Stomach (tissue), 9 donors: ENCODE results near the gene ATXN2. TPM values are rescaled to one million over a fixed set of nuclear protein-coding genes. Genes with fewer than 3 reads are reported as not detected.

ENCODE experiments used
- DNase-seq, 2 donors: peaks; one replicate each; pipeline versions ENCODE4 v3.0.0 to v3.0.0-alpha.2; 2013 to 2019
- H3K27ac ChIP-seq, 5 donors: fragments of 200-600 bp in 4 of 5; sonication (generic) in 4 of 5; one replicate each; pipeline ENCODE4 v1.5.1; 2013 to 2019; ENCODE audit warnings: mild to moderate bottlenecking in 1 of 5, moderate library complexity in 1 of 5
- H3K27me3 ChIP-seq, 3 donors: fragments of 200-600 bp; sonication (generic); one replicate each; pipeline ENCODE4 v1.5.1; 2017 to 2019; ENCODE audit warnings: mixed run types in 1 of 3
- H3K36me3 ChIP-seq, 4 donors: fragments of 200-600 bp; sonication (generic); 1 replicate in 3 of 4; 2 replicates in 1 of 4; pipeline ENCODE4 v1.5.1; 2016 to 2019
- H3K4me1 ChIP-seq, 4 donors: fragments of 200-600 bp; sonication (generic); one replicate each; pipeline ENCODE4 v1.5.1; 2016 to 2019
- H3K4me3 ChIP-seq, 4 donors: fragments of 200-600 bp; sonication (generic) in 3 of 4; one replicate each; pipeline ENCODE4 v1.5.1; 2016 to 2019; ENCODE audit warnings: mild to moderate bottlenecking in 1 of 4
- H3K9me3 ChIP-seq, 4 donors: fragments of 200-600 bp; sonication (generic); one replicate each; pipeline ENCODE4 v1.5.1; 2016 to 2019
- EP300 ChIP-seq: sonication (generic); formaldehyde crosslinking; IDR thresholded peaks from one replicate; pipeline ENCODE4 v1.6.1; 2017; ENCODE audit warnings: antibody characterized with exemption
- POLR2A ChIP-seq, 4 donors: fragments of 450-650 bp; IDR thresholded peaks; one replicate each; pipeline ENCODE4 v1.6.1; 2016; ENCODE audit warnings: antibody characterized with exemption in 4 of 4, control low read depth in 2 of 4, mild to moderate bottlenecking in 1 of 4, moderate library complexity in 1 of 4
- POLR2AphosphoS5 ChIP-seq, 3 donors: sonication (generic); formaldehyde crosslinking; IDR thresholded peaks; one replicate each; pipeline ENCODE4 v1.6.1; 2016; ENCODE audit warnings: antibody characterized with exemption in 3 of 3
- WGBS, 5 donors: extraction: QIAGEN DNeasy Blood & Tissue Kit in 3 of 5; methylation state at CpG; one replicate each; pipeline versions ENCODE4 v1.1.5 to v1.1.7; 2013 to 2018; 5-methylcytosine and 5-hydroxymethylcytosine counted together
- intact Hi-C: fragments of 100-400 bp; cut with DNase I; formaldehyde crosslinking; loops from one replicate; pipeline ENCODE4 v1.15.1; 2023; ENCODE audit warnings: low total_unique reads
- polyA plus RNA-seq, 3 donors: library from polyadenylated mRNA; stranded (reverse); fragments of 200-250 nt; gene quantifications; one replicate each; pipeline ENCODE4 v1.2.3, GENCODE V29; 2013
- total RNA-seq, 5 donors: library from RNA; depleted of rRNA; stranded (reverse); fragments of >200 nt; gene quantifications; one replicate each; pipeline versions ENCODE4 v1.1.0 to v1.2.3, GENCODE V29; 2014 to 2016
- TF ChIP-seq, protein P1 (sequence below), 7 experiments: fragments of 450-650 bp in 4 of 7; fragments of 200-600 bp in 3 of 7; sonication (generic) in 3 of 7; IDR thresholded peaks; one replicate each; pipeline ENCODE4 v1.5.1; 2016 to 2019; ENCODE audit warnings: antibody characterized with exemption in 7 of 7, control low read depth in 2 of 7, mild to moderate bottlenecking in 1 of 7
- donor health status: healthy with polysubstance abuse.
- donor health status: Bipolar disorder and iron deficiency.
- donor health status: healthy.

The ATXN2 gene
- total and polyA plus RNA-seq, 8 donors: 11.1 to 131 (median 61.2) TPM

DNA sequence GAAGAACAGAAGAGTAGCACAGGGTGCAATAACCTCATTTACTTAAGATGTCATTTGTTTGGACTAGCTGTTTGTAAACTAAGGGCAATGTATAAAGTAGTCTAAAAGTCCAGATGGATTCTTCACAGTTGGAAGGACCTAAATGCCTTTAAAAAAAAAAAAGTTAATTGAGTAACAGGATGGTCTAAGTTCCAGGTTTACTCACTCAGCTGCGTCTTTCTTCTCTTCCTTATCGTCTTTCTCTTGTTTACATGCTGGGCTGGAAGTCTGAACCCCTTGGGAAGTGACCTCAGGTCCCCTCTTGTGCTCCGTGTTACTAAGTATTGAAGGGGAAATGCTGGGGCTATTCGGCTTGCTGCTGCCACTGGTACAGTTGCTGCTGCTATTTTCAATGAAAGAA, 110.8 kb downstream of the ATXN2 start:
- peak in 1 of 3 donors; percentile 19 for TF ChIP-seq POLR2AphosphoS5 (IDR thresholded peaks at IDR 0.05)
- TF ChIP-seq, protein P1, sequence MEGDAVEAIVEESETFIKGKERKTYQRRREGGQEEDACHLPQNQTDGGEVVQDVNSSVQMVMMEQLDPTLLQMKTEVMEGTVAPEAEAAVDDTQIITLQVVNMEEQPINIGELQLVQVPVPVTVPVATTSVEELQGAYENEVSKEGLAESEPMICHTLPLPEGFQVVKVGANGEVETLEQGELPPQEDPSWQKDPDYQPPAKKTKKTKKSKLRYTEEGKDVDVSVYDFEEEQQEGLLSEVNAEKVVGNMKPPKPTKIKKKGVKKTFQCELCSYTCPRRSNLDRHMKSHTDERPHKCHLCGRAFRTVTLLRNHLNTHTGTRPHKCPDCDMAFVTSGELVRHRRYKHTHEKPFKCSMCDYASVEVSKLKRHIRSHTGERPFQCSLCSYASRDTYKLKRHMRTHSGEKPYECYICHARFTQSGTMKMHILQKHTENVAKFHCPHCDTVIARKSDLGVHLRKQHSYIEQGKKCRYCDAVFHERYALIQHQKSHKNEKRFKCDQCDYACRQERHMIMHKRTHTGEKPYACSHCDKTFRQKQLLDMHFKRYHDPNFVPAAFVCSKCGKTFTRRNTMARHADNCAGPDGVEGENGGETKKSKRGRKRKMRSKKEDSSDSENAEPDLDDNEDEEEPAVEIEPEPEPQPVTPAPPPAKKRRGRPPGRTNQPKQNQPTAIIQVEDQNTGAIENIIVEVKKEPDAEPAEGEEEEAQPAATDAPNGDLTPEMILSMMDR (IDR thresholded peaks at IDR 0.05): no peak
- no peak for TF ChIP-seq EP300
- no peak for TF ChIP-seq POLR2A (IDR thresholded peaks at IDR 0.05)
- Histone ChIP-seq H3K4me3 (no peak overlapping the region), H3K27ac (no peak overlapping the region), H3K27me3 (no peaks in the 10 kb centered on the region), H3K4me1 (peaks cover 4 to 13% (median 5%) of the 10 kb centered on the region in 4 donors), H3K36me3 (peaks cover 55 to 98% (median 94%) of the 10 kb centered on the region in 4 donors), H3K9me3 (no peaks in the 10 kb centered on the region)
- 16 to 50% (median 21%) methylated on average over 4 of the region's 4 CpGs for WGBS, 5 donors
- intact Hi-C loops: no loop called here
- DNase-seq: peak in 1 of 2 donors; percentile 14

DNA sequence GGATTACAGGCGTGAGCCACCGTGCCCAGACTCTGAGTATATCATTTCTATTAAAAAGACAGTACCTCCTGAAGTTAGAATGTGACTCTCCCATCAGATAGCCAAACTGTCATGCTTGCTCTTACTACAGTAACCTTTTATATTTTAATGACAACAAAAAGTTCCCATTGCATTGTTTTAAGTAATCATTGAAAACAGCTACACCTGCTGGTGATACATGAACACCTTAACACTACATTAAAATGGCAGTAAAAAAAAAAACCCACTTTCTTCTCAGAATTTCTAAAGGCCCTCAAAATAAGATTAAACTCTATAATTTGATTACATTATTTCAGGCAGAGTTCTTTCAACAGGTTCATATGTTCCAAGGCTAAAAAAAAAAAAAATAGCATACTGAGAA, 116.7 kb downstream of the ATXN2 start:
- DNase-seq: no peak
- Histone ChIP-seq H3K4me1 (no peaks in the 10 kb centered on the region), H3K9me3 (no peaks in the 10 kb centered on the region), H3K27ac (no peak overlapping the region), H3K4me3 (no peak overlapping the region), H3K36me3 (peaks cover 52 to 100% (median 98%) of the 10 kb centered on the region in 4 donors), H3K27me3 (no peaks in the 10 kb centered on the region)
- WGBS, 5 donors: 94 to 100% (median 98%) methylated on average over 2 of the region's 2 CpGs
- intact Hi-C loops: no loop called here
- TF ChIP-seq, protein P1 (IDR thresholded peaks at IDR 0.05): peak in 1 of 7 experiments; percentile 11
- TF ChIP-seq POLR2A (IDR thresholded peaks at IDR 0.05): no peak

DNA sequence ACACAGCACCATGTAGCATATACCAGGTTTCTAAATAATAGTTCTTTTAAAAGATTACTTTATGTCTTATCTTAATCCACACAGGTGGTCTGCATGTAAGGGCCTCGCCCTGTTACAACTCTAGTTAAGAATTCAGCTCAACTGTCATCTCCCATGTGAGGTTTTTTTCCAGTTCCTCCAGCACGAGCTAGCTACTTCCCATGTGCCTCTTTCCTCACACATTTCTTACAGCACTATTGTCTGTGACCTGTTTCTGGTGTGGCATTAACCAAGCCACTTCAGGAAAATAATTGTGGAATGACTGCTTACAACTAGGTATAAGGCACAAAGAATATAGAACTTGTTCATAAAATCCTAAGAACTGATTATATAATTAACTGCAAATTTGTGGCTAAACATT, 127.9 kb downstream of the ATXN2 start:
- no peaks in the 10 kb centered on the region for H3K9me3 ChIP-seq
- 53 to 62% (median 58%) methylated on average over 2 of the region's 2 CpGs for WGBS, 5 donors
- intact Hi-C loops: no loop called here
- H3K36me3 ChIP-seq: peaks cover 27 to 67% (median 59%) of the 10 kb centered on the region in 4 donors
- H3K4me1 ChIP-seq: peaks cover 0 to 16% (median 7%) of the 10 kb centered on the region in 4 donors
- no peaks in the 10 kb centered on the region for H3K27me3 ChIP-seq
- no peak for TF ChIP-seq POLR2A (IDR thresholded peaks at IDR 0.05)
- TF ChIP-seq POLR2AphosphoS5 (IDR thresholded peaks at IDR 0.05): no peak
- TF ChIP-seq, protein P1 (IDR thresholded peaks at IDR 0.05): no peak
- TF ChIP-seq EP300: no peak
- H3K4me3 ChIP-seq: no peak overlapping the region
- no peak overlapping the region for H3K27ac ChIP-seq
- no peak for DNase-seq

DNA sequence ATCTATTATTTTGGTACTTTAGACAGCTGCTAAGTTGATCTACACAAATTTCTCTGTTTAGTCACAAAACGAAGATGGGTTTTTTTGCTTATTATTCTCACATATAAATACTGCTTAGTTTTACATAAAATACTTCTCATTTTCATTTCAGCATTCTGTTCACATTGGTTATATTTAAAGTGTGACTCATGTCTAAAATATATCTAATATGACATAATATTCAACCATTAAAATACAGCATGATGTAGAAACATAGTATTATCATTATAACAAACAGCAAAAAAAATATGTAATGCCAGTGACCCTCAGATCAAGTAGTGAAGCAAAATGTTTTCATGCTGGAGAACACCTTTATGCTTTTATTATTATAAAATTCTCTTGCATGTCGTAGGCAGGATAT, 129.7 kb downstream of the ATXN2 start:
- 71 to 84% (median 74%) methylated on average over 2 of the region's 2 CpGs for WGBS, 5 donors
- TF ChIP-seq, protein P1 (IDR thresholded peaks at IDR 0.05): no peak
- no peak for TF ChIP-seq POLR2A (IDR thresholded peaks at IDR 0.05)
- no peak for TF ChIP-seq EP300
- no peak for TF ChIP-seq POLR2AphosphoS5 (IDR thresholded peaks at IDR 0.05)

More for the DNA sequence above, 129.7 kb downstream of the ATXN2 start:
- Histone ChIP-seq H3K9me3 (no peaks in the 10 kb centered on the region), H3K4me1 (peaks cover 0 to 16% (median 7%) of the 10 kb centered on the region in 4 donors), H3K27me3 (no peaks in the 10 kb centered on the region), H3K27ac (peak overlapping the region in 1 of 5 donors; percentile 0), H3K4me3 (no peak overlapping the region), H3K36me3 (peaks cover 17 to 58% (median 51%) of the 10 kb centered on the region in 4 donors)
- no peak for DNase-seq
- intact Hi-C loops: no loop called here
